ENCODE measurements around the gene NHLH2.

Gene NHLH2

DNA sequence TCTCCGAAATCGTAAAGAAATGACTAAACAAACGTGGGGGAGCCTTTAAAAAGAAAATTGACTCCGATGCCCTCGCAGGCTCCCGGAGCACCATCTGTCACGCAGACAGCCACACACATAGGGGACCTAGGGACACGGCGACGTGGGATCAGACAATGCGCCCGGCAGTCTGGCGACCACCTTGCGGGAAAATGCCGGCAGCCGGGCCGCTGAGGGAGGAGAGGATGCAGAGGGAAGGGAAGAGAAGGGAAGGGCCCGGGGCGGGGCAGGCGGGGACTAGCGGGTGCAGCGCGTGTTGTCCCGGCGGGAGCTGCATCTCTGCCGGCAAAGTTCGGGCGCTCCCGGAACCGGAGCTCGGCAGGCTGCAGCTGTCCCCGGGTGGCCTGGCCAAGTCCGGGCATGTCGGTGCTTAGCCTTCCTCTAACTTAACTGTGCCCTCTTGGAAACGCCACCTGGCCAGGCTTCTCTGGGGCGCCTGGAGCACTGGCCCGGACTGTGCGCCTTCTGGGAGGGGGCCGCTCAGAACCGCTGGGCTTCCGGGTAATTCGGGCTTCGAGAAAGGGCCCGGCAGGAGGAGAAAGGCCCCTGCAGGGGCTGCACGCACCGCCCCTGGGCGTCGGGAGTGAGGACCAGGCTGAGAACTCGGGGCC, 1.8 kb downstream of the NHLH2 start:
- ChIA-PET CTCF (interaction anchor here (0.6 kb wide), 1 partner anchor 144 kb away, joined by 5 read pairs; no protein-coding TSS in a partner anchor), POLR2A (interaction anchor here (1.0 to 1.1 kb wide), 2 partner anchors 10 to 139 kb away, joined by 3 to 5 read pairs; no protein-coding TSS in a partner anchor)
- H3K9me3 ChIP-seq (ENCODE audit: control insufficient read depth, insufficient read depth, low read depth, low read length) = no peaks in the 10 kb centered on the region
- 0 out of 2 replicates have a peak, but pooled peaks cover 2% of the 10 kb centered on the region for H3K4me1 ChIP-seq (ENCODE audit: control insufficient read depth, insufficient read depth, low read length)
- no peaks in the 10 kb centered on the region for H3K36me3 ChIP-seq (ENCODE audit: control insufficient read depth in 2 of 2, insufficient read depth in 1 of 2, low read length in 2 of 2)
- peak overlapping the region; percentile 59 for H3K27ac ChIP-seq (ENCODE audit: extremely low read depth, low read depth, low read length)
- TF ChIP-seq INSM2 (tag by site-specific recombination; IDR thresholded peaks at IDR 0.05) (no peak), ZNF544 (tag by site-specific recombination; IDR thresholded peaks at IDR 0.05) (no peak), ZNF24 (tag by site-specific recombination; IDR thresholded peaks at IDR 0.05) (no peak), ZNF394 (tag by site-specific recombination; IDR thresholded peaks at IDR 0.05; ENCODE audit: borderline replicate concordance) (no peak), ZNF610 (tag by site-specific recombination; IDR thresholded peaks at IDR 0.05; ENCODE audit: borderline replicate concordance) (no peak), ZNF664 (tag by site-specific recombination; IDR thresholded peaks at IDR 0.05) (no peak), ZNF211 (tag by site-specific recombination; IDR thresholded peaks at IDR 0.05; ENCODE audit: low read depth) (no peak), KLF1 (tag by site-specific recombination; IDR thresholded peaks at IDR 0.05) (no peak), ZSCAN18 (tag by site-specific recombination; IDR thresholded peaks at IDR 0.05) (no peak), REST (tag by site-specific recombination; IDR thresholded peaks at IDR 0.05) (no peak), SETDB1 (IDR thresholded peaks at IDR 0.05; ENCODE audit: insufficient read length, low read length) (no peak), ZNF473 (tag by site-specific recombination; IDR thresholded peaks at IDR 0.05) (no peak), ZNF600 (tag by site-specific recombination; IDR thresholded peaks at IDR 0.05) (no peak), ZNF792 (tag by site-specific recombination; IDR thresholded peaks at IDR 0.05) (no peak)
- H3K4me3 ChIP-seq (ENCODE audit: low read depth, low read length) = peak overlapping the region; percentile 66

DNA sequence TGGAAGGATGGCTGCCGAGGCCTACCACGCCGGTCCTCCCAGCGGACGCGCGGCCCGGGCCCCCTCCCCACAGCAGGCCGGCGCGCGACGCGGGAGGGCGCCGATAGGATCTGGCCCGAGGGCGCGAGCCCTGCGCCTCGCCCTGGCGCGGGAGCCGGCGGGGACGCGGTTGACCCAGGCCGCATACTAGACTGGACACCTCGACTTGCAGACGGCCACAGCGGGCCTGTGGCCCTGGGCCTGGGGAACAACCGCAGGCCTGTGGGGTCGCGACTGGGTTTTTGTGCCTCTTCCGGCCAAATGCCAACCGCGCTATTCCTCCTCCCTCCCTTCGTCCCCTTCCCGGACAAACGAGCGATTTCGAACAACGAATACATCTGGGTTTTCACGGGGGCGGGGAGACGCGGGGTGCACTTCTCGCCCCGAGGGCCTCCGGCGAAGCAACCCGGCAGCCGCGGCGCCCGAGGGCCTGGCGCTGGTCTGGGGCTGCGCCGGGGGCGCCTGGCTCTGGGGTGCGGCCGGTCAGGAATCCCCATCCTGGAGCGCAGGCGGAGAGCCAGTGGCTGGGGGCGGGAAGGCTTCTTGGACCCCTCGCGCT, 2.4 kb downstream of the NHLH2 start:
- Histone ChIP-seq H3K27ac (ENCODE audit: extremely low read depth, low read depth, low read length) (peak overlapping the region; percentile 59), H3K4me3 (ENCODE audit: low read depth, low read length) (peak overlapping the region; percentile 66), H3K4me1 (ENCODE audit: control insufficient read depth, insufficient read depth, low read length) (0 out of 2 replicates have a peak, but pooled peaks cover 2% of the 10 kb centered on the region), H3K9me3 (ENCODE audit: control insufficient read depth, insufficient read depth, low read depth, low read length) (no peaks in the 10 kb centered on the region), H3K36me3 (ENCODE audit: control insufficient read depth in 2 of 2, insufficient read depth in 1 of 2, low read length in 2 of 2) (no peaks in the 10 kb centered on the region)
- ChIA-PET POLR2A (interaction anchor here (1.1 kb wide), 1 partner anchor 9 kb away, joined by 5 read pairs; no protein-coding TSS in a partner anchor), CTCF (interaction anchor here (0.6 kb wide), 1 partner anchor 145 kb away, joined by 5 read pairs; no protein-coding TSS in a partner anchor)
- TF ChIP-seq ZNF140 (tag by site-specific recombination; IDR thresholded peaks at IDR 0.05) (no peak), BCL11B (tag by site-specific recombination; IDR thresholded peaks at IDR 0.05; ENCODE audit: low read depth) (no peak), GLIS2 (tag by site-specific recombination; IDR thresholded peaks at IDR 0.05) (no peak), ZNF830 (tag by site-specific recombination; IDR thresholded peaks at IDR 0.05; ENCODE audit: low read depth) (no peak), ZNF473 (tag by site-specific recombination; IDR thresholded peaks at IDR 0.05) (no peak), ZNF488 (tag by site-specific recombination; IDR thresholded peaks at IDR 0.05) (no peak)
- TF ChIP-seq, protein P1, sequence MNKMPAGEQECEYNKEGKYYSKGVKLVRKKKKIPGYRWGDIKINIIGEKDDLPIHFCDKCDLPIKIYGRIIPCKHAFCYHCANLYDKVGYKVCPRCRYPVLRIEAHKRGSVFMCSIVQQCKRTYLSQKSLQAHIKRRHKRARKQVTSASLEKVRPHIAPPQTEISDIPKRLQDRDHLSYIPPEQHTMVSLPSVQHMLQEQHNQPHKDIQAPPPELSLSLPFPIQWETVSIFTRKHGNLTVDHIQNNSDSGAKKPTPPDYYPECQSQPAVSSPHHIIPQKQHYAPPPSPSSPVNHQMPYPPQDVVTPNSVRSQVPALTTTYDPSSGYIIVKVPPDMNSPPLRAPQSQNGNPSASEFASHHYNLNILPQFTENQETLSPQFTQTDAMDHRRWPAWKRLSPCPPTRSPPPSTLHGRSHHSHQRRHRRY (tag by site-specific recombination; IDR thresholded peaks at IDR 0.05) = no peak
- TF ChIP-seq, protein P2, sequence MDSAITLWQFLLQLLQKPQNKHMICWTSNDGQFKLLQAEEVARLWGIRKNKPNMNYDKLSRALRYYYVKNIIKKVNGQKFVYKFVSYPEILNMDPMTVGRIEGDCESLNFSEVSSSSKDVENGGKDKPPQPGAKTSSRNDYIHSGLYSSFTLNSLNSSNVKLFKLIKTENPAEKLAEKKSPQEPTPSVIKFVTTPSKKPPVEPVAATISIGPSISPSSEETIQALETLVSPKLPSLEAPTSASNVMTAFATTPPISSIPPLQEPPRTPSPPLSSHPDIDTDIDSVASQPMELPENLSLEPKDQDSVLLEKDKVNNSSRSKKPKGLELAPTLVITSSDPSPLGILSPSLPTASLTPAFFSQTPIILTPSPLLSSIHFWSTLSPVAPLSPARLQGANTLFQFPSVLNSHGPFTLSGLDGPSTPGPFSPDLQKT (IDR thresholded peaks at IDR 0.05; ENCODE audit: borderline replicate concordance, low read depth, low read length) = no peak
- TF ChIP-seq, protein P3, sequence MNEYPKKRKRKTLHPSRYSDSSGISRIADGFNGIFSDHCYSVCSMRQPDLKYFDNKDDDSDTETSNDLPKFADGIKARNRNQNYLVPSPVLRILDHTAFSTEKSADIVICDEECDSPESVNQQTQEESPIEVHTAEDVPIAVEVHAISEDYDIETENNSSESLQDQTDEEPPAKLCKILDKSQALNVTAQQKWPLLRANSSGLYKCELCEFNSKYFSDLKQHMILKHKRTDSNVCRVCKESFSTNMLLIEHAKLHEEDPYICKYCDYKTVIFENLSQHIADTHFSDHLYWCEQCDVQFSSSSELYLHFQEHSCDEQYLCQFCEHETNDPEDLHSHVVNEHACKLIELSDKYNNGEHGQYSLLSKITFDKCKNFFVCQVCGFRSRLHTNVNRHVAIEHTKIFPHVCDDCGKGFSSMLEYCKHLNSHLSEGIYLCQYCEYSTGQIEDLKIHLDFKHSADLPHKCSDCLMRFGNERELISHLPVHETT (tag by site-specific recombination; IDR thresholded peaks at IDR 0.05) = no peak

Measured in HEK293 (cell line).